Activated CD4-positive, alpha-beta memory T cell treated with anti-CD3 and anti-CD28 coated beads for 36 hours (primary cell): Measurements from ENCODE around the gene RPS21. TPM values are rescaled to one million over a fixed set of nuclear protein-coding genes. Genes with fewer than 3 reads are reported as not detected.

Experiments used
- CTCF ChIA-PET: fragments of 350-600 bp; sonication (Branson Sonifier 250); formaldehyde crosslinking; loops from one replicate; lab custom pipeline; 2021; ENCODE audit warnings: antibody characterized with exemption, inconsistent platforms; lab: Charles Lee
- POLR2A ChIA-PET: fragments of 350-600 bp; sonication (Branson Sonifier 250); formaldehyde crosslinking; loops from one replicate; lab custom pipeline; 2021; ENCODE audit warnings: antibody characterized with exemption; lab: Charles Lee
- DNase-seq: peaks from one replicate; pipeline ENCODE4 v3.0.0-alpha.2; 2020
- H3K27ac Mint-ChIP-seq: one replicate; pipeline ENCODE4 v1.8.0; 2021; ENCODE audit warnings: mixed read lengths
- H3K27me3 Mint-ChIP-seq: one replicate; pipeline ENCODE4 v1.8.0; 2021; ENCODE audit warnings: mixed read lengths
- H3K36me3 Mint-ChIP-seq: one replicate; pipeline ENCODE4 v1.8.0; 2021; ENCODE audit warnings: mixed read lengths
- H3K4me1 Mint-ChIP-seq: one replicate; pipeline ENCODE4 v1.8.0; 2021; ENCODE audit warnings: low read depth, mixed read lengths
- H3K4me3 Mint-ChIP-seq: one replicate; pipeline ENCODE4 v1.8.0; 2021; ENCODE audit warnings: mild to moderate bottlenecking, mixed read lengths
- H3K9me3 Mint-ChIP-seq: one replicate; pipeline ENCODE4 v1.8.0; 2021; ENCODE audit warnings: mixed read lengths
- intact Hi-C: fragments of 100-400 bp; cut with micrococcal nuclease; formaldehyde crosslinking; loops from one replicate; pipeline ENCODE4 v1.15.1; 2023
- total RNA-seq, 2 experiments: library from RNA; stranded (reverse); gene quantifications; one replicate each; pipeline ENCODE4 v1.2.3, GENCODE V29; 2021

Gene RPS21
- total RNA-seq, 2 experiments from 2014 or later: 2,488 to 2,529 TPM

DNA sequence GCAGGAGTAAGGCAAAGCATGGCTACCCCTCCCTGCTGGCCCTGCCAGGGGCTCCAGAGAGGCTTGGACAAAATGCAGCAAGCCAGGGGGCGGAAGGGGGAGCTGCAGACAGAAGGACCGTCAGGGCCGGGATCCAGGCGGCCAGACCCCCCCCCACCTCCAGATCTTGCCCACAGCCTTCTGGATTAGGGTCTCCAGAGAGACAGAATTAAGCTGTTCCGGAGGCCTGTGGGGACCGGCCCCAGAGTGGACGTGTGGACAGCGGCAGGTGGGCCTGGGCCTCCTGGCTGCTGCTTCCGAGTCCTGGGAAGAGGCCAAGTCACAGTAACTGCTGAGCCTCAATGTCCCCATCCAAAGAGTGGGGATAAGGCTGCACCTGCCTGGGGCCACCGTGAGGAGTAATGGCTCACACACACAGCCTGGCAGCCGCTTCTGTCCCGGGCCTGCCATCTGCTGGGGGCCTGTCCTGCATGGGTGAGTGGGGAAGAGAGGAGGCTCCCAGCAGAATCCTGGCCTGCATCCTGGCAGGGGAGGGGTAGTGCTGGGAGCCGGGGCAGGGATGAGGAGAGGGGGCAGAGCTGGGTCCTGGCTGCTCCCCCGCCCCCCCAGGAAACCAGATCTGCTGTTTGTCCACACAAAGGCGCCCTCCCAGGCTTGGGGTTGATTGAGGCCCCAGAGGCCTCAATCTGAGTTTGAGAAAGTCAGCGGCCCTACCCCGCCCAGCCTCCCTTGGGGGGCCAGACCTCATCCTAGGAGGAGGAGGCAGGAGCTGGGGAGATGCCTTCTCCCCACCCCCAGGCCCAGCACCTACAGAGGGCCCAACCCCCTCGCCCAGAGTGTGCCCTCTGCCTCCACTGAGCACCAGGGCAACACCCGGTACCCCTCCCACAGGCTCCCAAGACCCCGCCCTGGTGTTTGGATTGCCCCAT is 23.6 kb upstream of the RPS21 start:
- Mint-ChIP-seq H3K36me3 (no peaks in the 10 kb centered on the region), H3K27me3 (peaks cover 21% of the 10 kb centered on the region), H3K4me3 (no peak overlapping the region), H3K27ac (no peak overlapping the region), H3K4me1 (no peaks in the 10 kb centered on the region), H3K9me3 (no peaks in the 10 kb centered on the region)
- intact Hi-C loops: no loop called here
- POLR2A ChIA-PET: no interaction called here
- DNase-seq: no peak
- CTCF ChIA-PET: interaction anchor here (0.6 kb wide), 1 partner anchor 71 kb away, joined by 3 read pairs; no protein-coding TSS in a partner anchor

DNA sequence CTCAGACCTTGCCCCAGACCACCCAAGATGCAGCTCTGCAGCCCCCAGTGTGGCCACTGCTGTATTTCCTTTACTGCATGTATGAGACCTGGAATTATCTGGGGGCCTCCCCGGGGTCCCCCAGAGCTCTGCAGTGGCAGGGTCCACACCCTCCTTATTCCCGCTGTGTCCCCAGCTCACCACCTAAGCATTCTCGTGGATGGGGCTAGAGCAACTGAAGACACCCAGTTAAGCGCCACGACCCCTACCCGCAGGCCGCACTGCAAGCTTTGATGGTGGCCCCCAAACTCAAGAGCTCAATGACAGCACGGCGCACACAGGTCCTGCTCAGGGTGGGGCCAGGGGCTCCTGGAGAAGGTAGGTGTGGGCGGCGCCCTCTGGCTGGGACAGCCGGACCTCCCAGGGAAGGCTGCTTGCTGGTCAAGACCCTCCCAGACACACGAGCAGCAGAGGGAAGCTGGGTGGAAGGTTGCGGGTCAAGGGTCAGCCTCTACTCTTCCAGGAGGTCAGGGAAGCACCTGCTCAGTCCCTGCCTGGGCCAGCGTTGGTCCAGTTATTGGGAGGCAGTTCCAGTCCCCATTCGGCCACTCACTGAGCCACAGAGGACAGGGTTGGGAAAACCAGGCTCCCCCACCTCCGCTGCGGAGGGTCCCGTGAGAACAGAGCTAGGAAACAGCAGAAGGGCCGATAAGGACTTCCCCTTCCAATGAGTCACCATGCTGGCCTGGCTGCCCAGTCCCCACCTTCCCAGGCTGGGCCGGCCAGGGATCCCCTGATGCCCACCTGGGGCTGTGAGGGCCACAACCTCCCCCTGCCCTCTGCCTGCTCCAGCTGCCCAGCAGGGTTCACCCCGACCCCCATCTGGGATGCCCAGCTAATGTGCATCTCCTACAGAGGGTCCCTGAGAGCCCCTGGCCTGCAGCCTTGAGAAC is 22.7 kb upstream of the RPS21 start:
- Mint-ChIP-seq H3K36me3 (no peaks in the 10 kb centered on the region), H3K27ac (no peak overlapping the region), H3K9me3 (no peaks in the 10 kb centered on the region), H3K4me3 (no peak overlapping the region), H3K4me1 (no peaks in the 10 kb centered on the region), H3K27me3 (peaks cover 23% of the 10 kb centered on the region)
- no peak for DNase-seq
- ChIA-PET POLR2A (no interaction called here), CTCF (interaction anchor here (0.6 to 1.9 kb wide), 2 partner anchors 18 to 72 kb away, joined by 3 to 6 read pairs; no protein-coding TSS in a partner anchor)
- intact Hi-C loops: no loop called here

DNA sequence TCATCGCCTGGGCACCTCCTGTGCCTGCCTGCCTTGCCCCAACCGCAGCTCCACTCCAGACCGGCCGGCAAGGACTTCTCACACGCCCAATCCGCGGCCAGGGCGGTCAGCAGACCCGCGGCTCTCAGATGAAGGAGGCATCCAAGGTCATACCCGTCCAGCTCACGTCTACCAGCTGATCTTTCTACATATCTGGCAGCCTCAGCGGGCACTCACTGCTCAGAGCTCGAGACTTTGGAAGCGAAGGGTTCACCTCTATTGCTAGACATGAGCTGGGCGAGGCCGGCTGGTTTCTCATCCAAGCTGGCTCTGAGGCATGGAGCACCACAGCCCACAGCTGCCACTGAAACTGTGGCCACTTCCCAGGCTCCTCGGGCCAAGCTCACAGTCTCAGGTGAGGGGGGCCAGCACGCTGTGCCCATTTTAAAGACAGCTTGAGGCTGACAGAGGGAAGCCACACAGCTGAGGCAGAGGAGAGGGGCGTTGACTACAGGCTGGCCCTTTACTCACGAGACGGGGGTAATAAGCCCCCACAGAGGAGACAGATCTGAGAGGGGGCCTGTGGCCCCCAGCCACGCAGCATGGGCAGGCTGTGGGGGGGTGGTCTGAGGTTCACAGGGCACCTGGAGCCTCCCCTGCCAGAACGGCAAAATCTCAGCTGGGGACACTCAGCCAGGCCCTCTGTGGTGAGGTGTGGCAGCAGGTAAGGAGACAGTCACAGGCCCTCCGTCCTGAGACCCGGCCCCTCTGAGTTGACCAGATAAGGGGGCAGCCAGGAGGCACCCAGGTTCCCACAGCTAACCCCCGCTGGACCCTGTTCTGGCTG is 21.8 kb upstream of the RPS21 start:
- CTCF ChIA-PET: interaction anchor here (1.0 to 1.9 kb wide), 3 partner anchors 17 to 252 kb away, joined by 3 to 6 read pairs (median 3); no protein-coding TSS in a partner anchor
- Mint-ChIP-seq H3K36me3 (no peaks in the 10 kb centered on the region), H3K27me3 (peaks cover 27% of the 10 kb centered on the region), H3K4me3 (no peak overlapping the region), H3K4me1 (peaks cover 2% of the 10 kb centered on the region), H3K9me3 (no peaks in the 10 kb centered on the region), H3K27ac (no peak overlapping the region)
- POLR2A ChIA-PET: no interaction called here
- intact Hi-C loops: no loop called here
- DNase-seq: no peak

DNA sequence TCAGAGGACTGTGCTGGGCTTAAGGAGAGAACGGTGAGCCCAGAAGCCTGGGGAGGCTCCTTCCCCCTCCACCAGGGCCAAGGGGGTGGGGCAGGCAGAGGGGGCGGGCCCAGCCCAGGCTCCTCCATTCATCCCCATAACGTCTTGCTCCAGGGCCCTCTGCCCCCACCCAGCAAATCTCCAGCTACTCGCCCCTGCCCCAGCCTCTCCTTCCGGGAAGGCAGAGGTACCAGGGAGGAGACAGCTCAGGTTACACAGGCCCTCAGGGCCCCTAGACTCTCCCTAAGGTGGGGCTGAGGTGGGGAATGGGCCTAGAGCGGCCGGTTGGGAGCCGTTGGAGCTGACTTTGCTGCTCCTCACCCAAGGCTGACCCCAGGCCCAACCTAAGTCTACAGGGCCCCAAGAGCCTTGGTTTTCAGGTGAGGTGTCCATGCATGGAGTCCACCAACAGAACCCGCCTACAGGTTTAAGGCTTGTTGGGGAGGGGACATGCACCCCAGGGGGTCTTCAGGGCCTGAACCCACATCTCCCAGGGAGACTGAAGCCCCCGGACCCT is 21.0 kb upstream of the RPS21 start:
- POLR2A ChIA-PET: no interaction called here
- H3K4me3 Mint-ChIP-seq: no peak overlapping the region

DNA sequence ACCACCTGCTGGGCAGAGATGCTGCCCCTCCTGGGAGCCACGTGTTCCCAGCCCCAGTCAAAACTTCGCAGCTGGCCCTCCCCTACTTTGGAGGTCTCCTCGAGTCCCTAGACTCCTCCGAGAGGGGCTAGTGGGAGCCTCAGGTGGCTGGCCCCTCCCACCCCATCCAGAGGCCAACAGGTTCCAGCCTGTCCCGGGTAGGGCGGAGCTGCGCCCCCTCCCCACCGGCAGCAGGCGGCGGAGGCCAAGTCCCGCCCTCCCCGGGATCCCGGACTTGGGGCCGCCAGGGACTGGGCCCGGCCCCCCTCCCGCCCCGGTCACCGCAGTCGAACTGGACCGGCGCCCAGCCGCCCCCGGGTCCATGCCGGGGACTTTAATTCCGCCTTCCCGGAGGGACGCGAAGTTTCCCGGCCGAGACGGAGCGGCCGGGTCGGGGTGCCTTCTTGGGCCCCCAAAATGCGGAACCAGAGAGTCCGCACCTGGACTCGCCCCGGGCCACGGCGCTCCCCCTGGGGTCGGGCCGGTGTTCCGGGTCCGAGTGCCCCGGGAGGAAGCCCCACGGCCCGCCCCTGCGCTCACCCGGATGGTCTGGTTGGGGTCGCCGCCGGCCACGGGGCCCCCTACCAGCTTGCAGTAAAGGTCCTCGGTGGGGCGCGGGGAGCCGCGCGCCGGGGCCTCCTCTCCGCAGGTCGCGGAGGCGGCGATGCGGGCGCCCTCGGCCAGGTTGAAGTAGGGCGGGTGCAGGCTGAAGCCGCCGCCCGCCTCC is 20.4 kb upstream of the RPS21 start:
- peaks cover 2% of the 10 kb centered on the region for H3K4me1 Mint-ChIP-seq
- no peaks in the 10 kb centered on the region for H3K9me3 Mint-ChIP-seq
- intact Hi-C loops: no loop called here
- H3K27ac Mint-ChIP-seq: no peak overlapping the region
- POLR2A ChIA-PET: no interaction called here
- H3K27me3 Mint-ChIP-seq: peaks cover 27% of the 10 kb centered on the region
- no peaks in the 10 kb centered on the region for H3K36me3 Mint-ChIP-seq
- H3K4me3 Mint-ChIP-seq: no peak overlapping the region
- DNase-seq: no peak
- CTCF ChIA-PET: interaction anchor here (1.0 to 1.6 kb wide), 2 partner anchors 18 to 250 kb away, joined by 3 read pairs; no protein-coding TSS in a partner anchor

More for the DNA sequence above, 21.0 kb upstream of the RPS21 start:
- Mint-ChIP-seq H3K36me3 (no peaks in the 10 kb centered on the region), H3K27ac (no peak overlapping the region), H3K4me1 (peaks cover 2% of the 10 kb centered on the region), H3K27me3 (peaks cover 27% of the 10 kb centered on the region), H3K9me3 (no peaks in the 10 kb centered on the region)
- CTCF ChIA-PET: interaction anchor here (1.0 to 1.9 kb wide), 3 partner anchors 16 to 251 kb away, joined by 3 to 6 read pairs (median 3); no protein-coding TSS in a partner anchor
- intact Hi-C loops: no loop called here
- DNase-seq: no peak

DNA sequence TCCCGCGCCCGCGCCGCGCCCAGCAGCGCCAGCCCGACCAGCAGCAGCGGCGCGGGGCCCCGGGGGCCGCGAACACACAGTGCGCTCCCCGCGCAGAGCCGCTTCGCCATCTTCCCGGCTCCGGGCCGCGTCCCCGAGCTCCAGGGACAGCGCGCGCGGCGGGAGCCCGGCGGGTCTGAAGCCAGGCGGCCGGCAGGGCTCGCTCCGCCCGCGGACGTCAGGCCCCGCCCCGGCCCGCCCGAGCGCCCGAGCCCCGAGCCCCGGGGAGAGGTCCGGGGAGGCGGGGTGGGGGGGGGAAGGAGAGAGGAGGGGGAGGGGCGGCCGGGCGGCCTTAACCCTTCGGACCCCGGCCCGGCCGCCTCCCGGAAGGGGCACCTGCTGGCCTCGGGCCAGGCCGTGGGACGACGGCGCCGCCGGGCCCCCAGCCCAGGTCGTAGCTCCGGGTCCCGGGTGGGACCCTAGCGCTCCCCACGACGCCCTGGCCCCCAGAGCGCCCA is 19.7 kb upstream of the RPS21 start, which contains the start of gene LAMA5:
Gene LAMA5 (minus strand): TSS at position 177 of the 497 bp plus-strand sequence. CDS start 67 bp downstream, at position 110.
- Mint-ChIP-seq H3K27me3 (peaks cover 27% of the 10 kb centered on the region), H3K9me3 (no peaks in the 10 kb centered on the region), H3K4me3 (no peak within 1 kb of the TSS), H3K4me1 (peaks cover 2% of the 10 kb centered on the region), H3K27ac (no peak within 1 kb of the TSS), H3K36me3 (no peaks in the 10 kb centered on the region)
- POLR2A ChIA-PET: no interaction called here
- CTCF ChIA-PET: interaction anchor here (2.2 kb wide), 1 partner anchor 15 kb away, joined by 15 read pairs; no protein-coding TSS in a partner anchor
- intact Hi-C loops: no loop called here
- DNase-seq: no peak

DNA sequence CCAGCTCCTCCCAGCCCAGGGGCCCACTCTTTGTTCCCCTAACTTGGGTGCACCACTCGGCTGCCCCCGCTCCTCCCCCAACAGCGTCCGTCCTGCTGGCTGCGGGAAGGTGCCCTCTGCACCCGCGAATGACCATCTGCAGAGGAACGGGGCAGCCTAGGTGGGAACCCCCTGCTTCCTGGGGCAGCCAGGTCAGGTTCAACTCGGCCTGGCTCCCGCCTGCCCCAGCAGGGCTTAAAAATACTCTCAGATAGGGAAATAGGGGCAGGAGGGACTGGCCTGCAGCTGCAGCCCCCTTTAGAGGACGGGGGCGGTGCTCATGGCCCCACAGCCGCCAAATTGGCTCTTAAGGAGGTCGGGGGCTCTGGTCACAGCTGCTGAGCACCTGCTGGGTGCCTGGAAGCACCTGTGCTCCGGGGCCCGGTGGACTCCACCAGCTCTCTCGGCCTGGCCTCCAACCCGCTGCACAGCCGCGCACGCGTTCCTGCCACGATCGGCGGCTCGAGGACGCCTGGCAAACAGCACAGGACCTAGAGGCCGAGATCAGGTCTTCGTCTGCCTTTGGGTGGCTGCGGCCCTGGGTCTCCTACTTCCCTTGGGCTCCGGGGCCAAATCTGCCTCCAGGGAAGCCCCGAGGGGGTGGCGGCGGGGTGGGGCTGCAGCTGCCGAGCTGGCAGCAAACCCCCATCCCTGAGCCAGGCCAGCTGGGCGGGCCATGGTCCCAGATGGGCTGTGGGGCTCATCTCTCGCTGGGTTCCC is 19.1 kb upstream of the RPS21 start:
- Mint-ChIP-seq H3K27ac (no peak overlapping the region), H3K36me3 (no peaks in the 10 kb centered on the region), H3K4me1 (peaks cover 2% of the 10 kb centered on the region), H3K9me3 (no peaks in the 10 kb centered on the region), H3K4me3 (no peak overlapping the region), H3K27me3 (peaks cover 24% of the 10 kb centered on the region)
- ChIA-PET CTCF (interaction anchor here (0.9 to 2.2 kb wide), 6 partner anchors 15 to 533 kb away, joined by 3 to 15 read pairs (median 4); no protein-coding TSS in a partner anchor), POLR2A (interaction anchor here (1.0 kb wide), 1 partner anchor 14 kb away, joined by 3 read pairs; no protein-coding TSS in a partner anchor)
- intact Hi-C loops: no loop called here
- no peak for DNase-seq

DNA sequence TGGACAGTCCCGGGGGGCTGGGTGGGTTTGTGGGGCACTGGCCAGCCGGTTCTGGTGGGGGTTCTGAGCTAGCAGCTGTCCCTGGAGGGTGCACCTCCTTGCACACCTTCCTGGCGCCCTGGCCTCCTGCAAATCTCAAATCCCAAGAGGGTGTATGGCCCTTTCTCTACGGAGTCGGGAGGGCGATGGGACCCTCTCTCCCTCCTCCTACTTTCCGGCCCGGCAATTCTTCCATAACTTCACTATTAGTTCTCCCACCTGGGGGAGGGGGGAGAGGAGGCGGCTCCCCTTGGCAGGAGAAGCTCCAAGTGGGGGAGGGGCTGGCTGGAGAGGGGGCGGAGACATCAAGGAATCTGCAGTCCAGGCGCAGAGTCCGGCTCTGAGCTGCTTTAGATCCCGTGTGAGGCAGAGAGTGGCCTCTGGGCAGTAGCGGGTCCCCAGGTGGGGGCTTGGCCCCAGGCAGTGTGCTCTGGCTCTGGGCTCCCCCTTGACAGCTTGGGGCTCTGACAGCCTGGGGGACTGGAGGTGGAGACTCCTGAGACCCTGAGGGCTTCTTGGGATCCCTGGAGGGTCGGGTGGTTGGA is 18.4 kb upstream of the RPS21 start:
- no peaks in the 10 kb centered on the region for H3K36me3 Mint-ChIP-seq
- ChIA-PET POLR2A (interaction anchor here (1.0 kb wide), 1 partner anchor 13 kb away, joined by 3 read pairs; no protein-coding TSS in a partner anchor), CTCF (interaction anchor here (0.9 to 2.2 kb wide), 6 partner anchors 14 to 532 kb away, joined by 3 to 15 read pairs (median 4); no protein-coding TSS in a partner anchor)
- intact Hi-C loops: no loop called here
- H3K4me1 Mint-ChIP-seq: peaks cover 2% of the 10 kb centered on the region
- DNase-seq: no peak
- H3K27me3 Mint-ChIP-seq: peaks cover 27% of the 10 kb centered on the region
- H3K4me3 Mint-ChIP-seq: no peak overlapping the region
- no peak overlapping the region for H3K27ac Mint-ChIP-seq
- no peaks in the 10 kb centered on the region for H3K9me3 Mint-ChIP-seq
